SU-DHL-6 (cell line): Measurements from ENCODE around the gene ACOT11.

Experiments used
- EZH2phosphoT487 ChIP-seq: fragments of 200-600 bp; sonication (generic), shearing (Covaris generic); conservative IDR thresholded peaks from 2 replicates; pipeline ENCODE4 v1.6.1; 2018; ENCODE audit warnings: mild to moderate bottlenecking, antibody characterized with exemption, low read length, moderate library complexity, mixed read lengths
- TF ChIP-seq, protein P1 (sequence below): fragments of 200-600 bp; sonication (generic); IDR thresholded peaks from one replicate; pipeline ENCODE4 v1.5.1; 2017; ENCODE audit warnings: antibody characterized with exemption, mild to moderate bottlenecking, low read length, moderate library complexity; ENCODE audit not compliant: insufficient read depth, poor library complexity, severe bottlenecking

DNA sequence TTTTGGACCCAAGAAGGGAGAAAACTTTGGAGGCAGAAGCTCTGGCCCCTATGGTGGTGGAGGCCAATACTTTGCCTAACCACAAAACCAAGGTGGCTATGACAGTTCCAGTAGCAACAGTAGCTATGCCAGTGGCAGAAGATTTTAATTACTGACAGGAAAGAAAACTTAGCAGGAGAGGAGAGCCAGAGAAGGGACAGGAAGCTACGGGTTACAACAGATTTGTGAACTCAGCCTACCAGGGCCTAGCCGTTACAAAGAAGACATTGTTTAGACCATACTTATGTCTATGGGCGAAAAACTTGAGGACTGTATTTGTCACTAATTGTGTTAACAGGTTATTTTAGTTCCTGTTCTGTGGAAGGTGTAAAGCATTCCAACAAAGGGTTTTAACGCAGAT is 10.4 kb upstream of the ACOT11 start:
- TF ChIP-seq, protein P1, sequence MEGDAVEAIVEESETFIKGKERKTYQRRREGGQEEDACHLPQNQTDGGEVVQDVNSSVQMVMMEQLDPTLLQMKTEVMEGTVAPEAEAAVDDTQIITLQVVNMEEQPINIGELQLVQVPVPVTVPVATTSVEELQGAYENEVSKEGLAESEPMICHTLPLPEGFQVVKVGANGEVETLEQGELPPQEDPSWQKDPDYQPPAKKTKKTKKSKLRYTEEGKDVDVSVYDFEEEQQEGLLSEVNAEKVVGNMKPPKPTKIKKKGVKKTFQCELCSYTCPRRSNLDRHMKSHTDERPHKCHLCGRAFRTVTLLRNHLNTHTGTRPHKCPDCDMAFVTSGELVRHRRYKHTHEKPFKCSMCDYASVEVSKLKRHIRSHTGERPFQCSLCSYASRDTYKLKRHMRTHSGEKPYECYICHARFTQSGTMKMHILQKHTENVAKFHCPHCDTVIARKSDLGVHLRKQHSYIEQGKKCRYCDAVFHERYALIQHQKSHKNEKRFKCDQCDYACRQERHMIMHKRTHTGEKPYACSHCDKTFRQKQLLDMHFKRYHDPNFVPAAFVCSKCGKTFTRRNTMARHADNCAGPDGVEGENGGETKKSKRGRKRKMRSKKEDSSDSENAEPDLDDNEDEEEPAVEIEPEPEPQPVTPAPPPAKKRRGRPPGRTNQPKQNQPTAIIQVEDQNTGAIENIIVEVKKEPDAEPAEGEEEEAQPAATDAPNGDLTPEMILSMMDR, result no peak
- TF ChIP-seq EZH2phosphoT487, result no peak
